Measurements from ENCODE around the gene MYLK4. TPM values are rescaled to one million over a fixed set of nuclear protein-coding genes. Genes with fewer than 3 reads are reported as not detected.

Gene MYLK4
- total RNA-seq, 1 donor from 2014 or later, result 1.0 TPM

DNA sequence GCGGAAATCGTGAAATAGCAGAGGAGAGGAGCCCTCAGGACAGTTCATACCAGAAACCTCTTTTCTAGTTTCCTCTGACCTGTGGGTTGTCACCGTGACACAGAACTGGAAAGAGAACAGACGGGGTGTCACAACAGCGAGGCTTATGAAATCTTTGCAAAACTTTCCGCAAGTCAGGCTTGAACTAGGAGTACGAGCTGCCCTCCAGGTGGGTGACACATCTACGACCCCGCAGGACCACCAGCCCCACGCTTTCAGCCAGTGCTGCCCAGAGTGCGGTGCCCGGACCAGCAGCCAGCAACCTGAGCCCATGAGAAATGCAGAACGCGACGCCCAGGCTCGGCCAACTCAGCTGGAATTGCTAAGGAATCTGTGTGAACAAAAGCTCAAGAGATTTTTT is 45.2 kb upstream of the MYLK4 start:
- H3K27ac Mint-ChIP-seq (ENCODE audit: unreplicated experiment), result no peak overlapping the region
- TF ChIP-seq, protein P1, sequence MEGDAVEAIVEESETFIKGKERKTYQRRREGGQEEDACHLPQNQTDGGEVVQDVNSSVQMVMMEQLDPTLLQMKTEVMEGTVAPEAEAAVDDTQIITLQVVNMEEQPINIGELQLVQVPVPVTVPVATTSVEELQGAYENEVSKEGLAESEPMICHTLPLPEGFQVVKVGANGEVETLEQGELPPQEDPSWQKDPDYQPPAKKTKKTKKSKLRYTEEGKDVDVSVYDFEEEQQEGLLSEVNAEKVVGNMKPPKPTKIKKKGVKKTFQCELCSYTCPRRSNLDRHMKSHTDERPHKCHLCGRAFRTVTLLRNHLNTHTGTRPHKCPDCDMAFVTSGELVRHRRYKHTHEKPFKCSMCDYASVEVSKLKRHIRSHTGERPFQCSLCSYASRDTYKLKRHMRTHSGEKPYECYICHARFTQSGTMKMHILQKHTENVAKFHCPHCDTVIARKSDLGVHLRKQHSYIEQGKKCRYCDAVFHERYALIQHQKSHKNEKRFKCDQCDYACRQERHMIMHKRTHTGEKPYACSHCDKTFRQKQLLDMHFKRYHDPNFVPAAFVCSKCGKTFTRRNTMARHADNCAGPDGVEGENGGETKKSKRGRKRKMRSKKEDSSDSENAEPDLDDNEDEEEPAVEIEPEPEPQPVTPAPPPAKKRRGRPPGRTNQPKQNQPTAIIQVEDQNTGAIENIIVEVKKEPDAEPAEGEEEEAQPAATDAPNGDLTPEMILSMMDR (IDR thresholded peaks at IDR 0.05), result no peak
- H3K4me3 Mint-ChIP-seq (ENCODE audit: unreplicated experiment), result no peak overlapping the region
- H3K9me3 Mint-ChIP-seq (ENCODE audit: unreplicated experiment), result no peaks in the 10 kb centered on the region
- H3K36me3 Mint-ChIP-seq (ENCODE audit: unreplicated experiment), result peaks cover 3% of the 10 kb centered on the region
- H3K4me1 Mint-ChIP-seq (ENCODE audit: unreplicated experiment), result peaks cover 11% of the 10 kb centered on the region
- no peaks in the 10 kb centered on the region for H3K27me3 Mint-ChIP-seq (ENCODE audit: unreplicated experiment)
- no peak for DNase-seq (ENCODE audit: extremely low spot score, unreplicated experiment)

DNA sequence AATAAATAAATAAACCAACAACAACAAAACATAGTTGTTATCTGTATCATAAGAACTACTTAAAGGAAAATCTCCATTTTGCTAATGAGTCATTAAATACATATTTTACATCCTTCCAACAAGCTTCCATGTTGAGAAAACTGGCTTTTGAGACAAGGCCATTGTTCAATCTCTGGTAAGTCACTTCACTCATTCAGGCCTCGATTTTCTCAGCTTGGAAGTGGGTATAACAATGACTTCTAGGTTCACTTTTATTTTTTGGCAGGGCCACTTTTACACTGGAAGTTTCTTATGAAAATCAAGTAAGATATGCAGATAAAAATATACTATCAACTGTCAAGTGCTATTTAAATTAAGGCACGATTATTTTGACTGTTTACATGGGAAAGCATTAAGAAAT is 44.4 kb upstream of the MYLK4 start:
- Mint-ChIP-seq H3K36me3 (ENCODE audit: unreplicated experiment) (peaks cover 3% of the 10 kb centered on the region), H3K9me3 (ENCODE audit: unreplicated experiment) (no peaks in the 10 kb centered on the region), H3K27me3 (ENCODE audit: unreplicated experiment) (no peaks in the 10 kb centered on the region), H3K27ac (ENCODE audit: unreplicated experiment) (no peak overlapping the region), H3K4me1 (ENCODE audit: unreplicated experiment) (peaks cover 19% of the 10 kb centered on the region), H3K4me3 (ENCODE audit: unreplicated experiment) (no peak overlapping the region)
- TF ChIP-seq, protein P1 (IDR thresholded peaks at IDR 0.05), result no peak
- DNase-seq (ENCODE audit: extremely low spot score, unreplicated experiment), result no peak

DNA sequence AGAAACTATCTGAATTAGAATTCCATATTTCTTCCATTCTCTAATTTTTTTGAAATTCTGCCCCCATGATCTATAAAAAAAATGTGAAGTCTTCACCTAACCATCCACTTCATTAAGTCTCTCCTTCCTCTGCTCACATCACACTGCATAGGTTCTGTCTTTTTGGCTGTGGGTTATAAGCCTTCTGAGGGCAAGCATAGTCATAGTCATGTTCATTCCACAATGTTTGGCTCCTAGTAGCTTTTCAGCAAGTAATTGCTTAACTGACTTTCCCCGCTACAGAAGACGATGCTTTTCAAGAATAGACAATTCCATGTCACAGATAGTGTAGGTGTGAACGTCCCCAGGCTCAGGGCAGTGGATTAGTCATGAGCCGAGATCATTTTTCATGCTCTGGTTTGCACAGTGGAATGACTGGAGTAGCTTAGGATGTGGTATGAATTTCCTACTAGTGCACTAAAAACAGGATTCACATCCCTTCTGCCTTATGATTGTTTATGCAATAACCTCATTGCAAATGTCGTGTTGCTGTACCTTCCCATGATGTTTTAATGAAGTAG is 43.5 kb upstream of the MYLK4 start:
- no peaks in the 10 kb centered on the region for H3K9me3 Mint-ChIP-seq (ENCODE audit: unreplicated experiment)

DNA sequence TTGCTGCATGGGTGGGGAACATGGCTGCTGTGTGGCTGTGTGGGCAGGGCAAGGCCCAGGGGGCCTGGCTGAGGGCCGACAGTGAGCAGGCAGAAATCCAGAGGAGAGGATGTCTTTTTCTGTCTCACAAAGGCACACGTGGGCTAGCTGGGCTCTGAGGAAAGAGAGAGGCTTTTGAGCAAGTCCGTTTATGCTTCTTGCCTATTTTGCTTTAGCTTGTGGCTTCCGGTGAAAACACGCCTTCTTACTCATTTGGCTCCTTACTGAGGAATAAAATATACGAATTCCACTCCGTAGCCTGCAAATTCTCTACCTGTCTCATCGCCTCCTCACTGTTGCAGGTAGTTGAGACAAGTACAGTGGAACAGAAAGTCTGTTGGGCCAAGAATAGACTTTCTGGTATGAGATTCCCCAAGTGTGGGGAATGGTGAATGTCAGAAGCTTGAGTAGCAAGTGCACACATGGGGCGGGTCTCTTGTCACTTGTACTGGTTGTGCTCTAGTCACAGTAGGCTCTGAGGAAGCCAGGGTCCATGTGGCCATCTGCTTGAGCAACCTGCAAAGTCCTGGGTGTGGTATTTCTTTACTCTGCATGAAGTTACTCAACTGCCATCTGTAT is 42.9 kb upstream of the MYLK4 start:
- Mint-ChIP-seq H3K9me3 (ENCODE audit: unreplicated experiment) (no peaks in the 10 kb centered on the region), H3K4me3 (ENCODE audit: unreplicated experiment) (no peak overlapping the region), H3K27ac (ENCODE audit: unreplicated experiment) (no peak overlapping the region), H3K4me1 (ENCODE audit: unreplicated experiment) (peaks cover 27% of the 10 kb centered on the region), H3K36me3 (ENCODE audit: unreplicated experiment) (peaks cover 3% of the 10 kb centered on the region), H3K27me3 (ENCODE audit: unreplicated experiment) (no peaks in the 10 kb centered on the region)
- TF ChIP-seq, protein P1 (IDR thresholded peaks at IDR 0.05), result no peak
- no peak for DNase-seq (ENCODE audit: extremely low spot score, unreplicated experiment)

More for the DNA sequence above, 43.5 kb upstream of the MYLK4 start:
- Mint-ChIP-seq H3K36me3 (ENCODE audit: unreplicated experiment) (peaks cover 3% of the 10 kb centered on the region), H3K27ac (ENCODE audit: unreplicated experiment) (no peak overlapping the region), H3K4me3 (ENCODE audit: unreplicated experiment) (no peak overlapping the region), H3K4me1 (ENCODE audit: unreplicated experiment) (peaks cover 22% of the 10 kb centered on the region), H3K27me3 (ENCODE audit: unreplicated experiment) (no peaks in the 10 kb centered on the region)
- TF ChIP-seq, protein P1 (IDR thresholded peaks at IDR 0.05), result no peak
- DNase-seq (ENCODE audit: extremely low spot score, unreplicated experiment), result no peak

DNA sequence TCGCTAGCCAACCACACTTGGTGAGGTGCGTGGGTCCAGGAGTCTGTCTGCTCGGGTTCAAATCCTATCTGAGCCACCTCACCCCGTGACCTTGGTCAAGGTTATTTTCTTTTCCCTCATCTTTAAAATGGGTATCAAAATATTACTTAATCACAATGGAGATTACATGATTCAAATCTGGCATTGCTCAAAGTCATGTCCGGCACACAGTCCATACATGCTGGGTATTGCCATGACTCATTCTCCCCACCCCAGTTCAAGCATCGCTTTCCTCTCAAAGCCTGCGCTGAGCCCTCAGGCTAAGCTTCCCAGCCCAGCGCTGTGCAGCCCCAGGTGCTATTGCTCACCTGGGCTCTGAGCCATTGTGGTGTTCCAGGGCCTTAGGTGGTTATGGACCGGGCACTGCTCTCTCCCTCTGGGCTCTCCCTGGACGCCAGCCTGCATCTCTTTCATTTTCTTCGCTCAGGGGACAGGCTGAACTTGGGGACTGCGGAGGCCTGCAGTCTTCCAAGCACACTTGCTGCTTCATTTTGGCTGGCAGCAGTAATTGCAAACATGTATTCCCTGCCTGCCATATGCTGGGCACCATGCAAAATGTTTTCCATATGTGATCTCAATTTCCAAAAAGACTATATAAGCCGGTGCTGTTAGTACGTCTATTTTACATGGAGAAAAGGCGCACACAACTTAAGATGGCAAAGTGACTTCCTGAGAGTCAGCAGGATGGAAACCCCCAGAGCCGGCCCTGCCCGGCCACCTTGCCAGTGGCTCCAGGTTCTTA is 41.8 kb upstream of the MYLK4 start:
- H3K27ac Mint-ChIP-seq (ENCODE audit: unreplicated experiment), result peak overlapping the region; percentile 50
- no peak for DNase-seq (ENCODE audit: extremely low spot score, unreplicated experiment)
- peaks cover 27% of the 10 kb centered on the region for H3K4me1 Mint-ChIP-seq (ENCODE audit: unreplicated experiment)
- H3K4me3 Mint-ChIP-seq (ENCODE audit: unreplicated experiment), result no peak overlapping the region
- H3K9me3 Mint-ChIP-seq (ENCODE audit: unreplicated experiment), result no peaks in the 10 kb centered on the region
- TF ChIP-seq, protein P1 (IDR thresholded peaks at IDR 0.05), result no peak
- peaks cover 6% of the 10 kb centered on the region for H3K36me3 Mint-ChIP-seq (ENCODE audit: unreplicated experiment)
- H3K27me3 Mint-ChIP-seq (ENCODE audit: unreplicated experiment), result no peaks in the 10 kb centered on the region
